Measurements from ENCODE around the gene FBXL14. TPM values are rescaled to one million over a fixed set of nuclear protein-coding genes. Genes with fewer than 3 reads are reported as not detected.

Gene FBXL14
- total and polyA plus RNA-seq, 9 of the 15 experiments (the other 6 are each of a cell fraction or from before 2014, with no cell fraction given): 0.13 to 9.8 (median 3.3) TPM

DNA sequence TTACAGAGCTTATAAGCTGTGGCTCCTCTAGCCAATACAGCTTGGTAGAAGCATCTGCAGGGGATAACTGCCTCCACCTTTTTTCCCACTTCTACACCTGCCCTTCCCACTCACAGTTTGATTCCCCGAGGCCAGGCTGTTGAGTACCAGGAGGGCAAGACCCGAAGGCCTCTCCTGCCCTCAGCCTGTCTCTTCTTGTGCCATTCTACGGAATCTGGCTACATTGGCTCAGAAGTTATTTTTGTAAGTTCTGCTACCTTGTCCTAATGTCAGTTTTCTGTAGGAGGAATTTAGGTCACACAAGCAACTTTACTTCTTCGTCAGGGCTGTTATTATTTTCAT is 11.7 kb downstream of the FBXL14 start:
- Histone ChIP-seq H3K9ac (ENCODE audit: insufficient read depth in 1 of 2, low read depth in 2 of 2, low read length in 2 of 2) (no peak overlapping the region), H4K20me1 (replicated peaks; ENCODE audit: control insufficient read depth, insufficient read depth, low read length) (no peaks in the 10 kb centered on the region), H2AFZ (ENCODE audit: low read depth, low read length) (no peak overlapping the region), H3K9me1 (ENCODE audit: control insufficient read depth, insufficient read depth, low read length) (no peaks in the 10 kb centered on the region), H3K4me1 (replicated peaks in 1 of 2; ENCODE audit: control insufficient read depth in 2 of 2, insufficient read depth in 2 of 2, low read length in 2 of 2) (peaks cover 2% of the 10 kb centered on the region in 2 experiments; a peak in 2 of 5 replicates), H3K36me3 (ENCODE audit: control insufficient read depth, insufficient read depth, low read length) (no peaks in the 10 kb centered on the region), H3K27ac (ENCODE audit: extremely low read depth, low read depth, low read length) (no peak overlapping the region), H3K4me3 (no peak overlapping the region), H3K79me2 (ENCODE audit: control insufficient read depth, insufficient read depth, low read length) (peaks cover 2% of the 10 kb centered on the region; the same call in 1 of the 3 replicates), H3K27me3 (ENCODE audit: control insufficient read depth in 2 of 2, insufficient read depth in 2 of 2, low read length in 2 of 2) (no peaks in the 10 kb centered on the region), H3K9me3 (replicated peaks; ENCODE audit: control insufficient read depth, insufficient read depth, low read depth, low read length) (no peaks in the 10 kb centered on the region), H3K4me2 (ENCODE audit: insufficient read depth, low read length) (no peak overlapping the region)
- ChIA-PET CTCF (ENCODE audit: low intra/inter-chr PET ratio) (interaction anchor here (0.7 to 2.9 kb wide), 5 partner anchors 23 to 766 kb away, joined by 3 to 25 read pairs (median 5); no protein-coding TSS in a partner anchor), POLR2A (interaction anchor here (0.9 kb wide), 2 partner anchors 8 to 10 kb away, joined by 5 read pairs; no protein-coding TSS in a partner anchor)
- FAIRE-seq (no peak), DNase-seq (ENCODE audit: extremely low read depth in 1 of 4, low spot score in 3 of 4) (no peak), ATAC-seq (no peak)
- in situ Hi-C loops (cut with MboI): loop anchor here (25.0 kb wide), 2 partner anchors 295 to 1020 kb away; no protein-coding TSS in a partner anchor
- BruUV-seq (replicated peaks): no TSS peak
- TF ChIP-seq CCNT2 (IDR thresholded peaks at IDR 0.05; ENCODE audit: borderline replicate concordance, extremely low read depth, insufficient read length, low read depth, low read length): no peak
- no peak for TF ChIP-seq RFX1 (IDR thresholded peaks at IDR 0.05)
- TF ChIP-seq SMAD1 (IDR thresholded peaks at IDR 0.05; ENCODE audit: low read depth, low read length, partially characterized antibody): no peak
- TF ChIP-seq ZNF217 (CRISPR knock-in tag; IDR thresholded peaks at IDR 0.05): no peak
- no peak for TF ChIP-seq ZBTB26 (CRISPR knock-in tag; IDR thresholded peaks at IDR 0.05)
- TF ChIP-seq MYBL2 (IDR thresholded peaks at IDR 0.05; ENCODE audit: low read depth): no peak
- TF ChIP-seq MYBL2 (CRISPR knock-in tag; IDR thresholded peaks at IDR 0.05; ENCODE audit: borderline replicate concordance): no peak
- no peak for TF ChIP-seq FOXA1 (IDR thresholded peaks at IDR 0.05; ENCODE audit: borderline replicate concordance)
- TF ChIP-seq NFIX (CRISPR knock-in tag; IDR thresholded peaks at IDR 0.05; ENCODE audit: low read depth): no peak
- no peak for TF ChIP-seq PCBP2 (IDR thresholded peaks at IDR 0.05; ENCODE audit: low read depth, low read length, poor library complexity, severe bottlenecking)
- no peak for TF ChIP-seq ATF6 (CRISPR knock-in tag; IDR thresholded peaks at IDR 0.05)
- TF ChIP-seq ZNF583 (CRISPR knock-in tag; IDR thresholded peaks at IDR 0.05): no peak
- TF ChIP-seq ZNF609 (CRISPR knock-in tag; IDR thresholded peaks at IDR 0.05; ENCODE audit: borderline replicate concordance): no peak
- no peak for TF ChIP-seq NFE2L1 (tag; IDR thresholded peaks at IDR 0.05; ENCODE audit: borderline replicate concordance, low read depth)
- intact Hi-C loops (cut with micrococcal nuclease): loop anchor here (1.0 to 2.0 kb wide), 3 partner anchors 184 to 464 kb away; no protein-coding TSS in a partner anchor
- 97% methylated on average over 4 of the region's 4 CpGs for WGBS (ENCODE audit: insufficient coverage, low coverage, missing lambda C conversion rate)
